GM19467 (cell line): ENCODE data around the gene CYP4F2.
"Not testable (repeated sequence)": the region's sequence is repeated elsewhere in the genome, so short reads cannot be mapped to it uniquely, and the experiment has no call there.

Experiments used
- ATAC-seq: cut with Tn5 transposase; IDR thresholded peaks from one replicate; pipeline ENCODE4 v1.9.1; 2021; ENCODE audit warnings: mild to moderate bottlenecking, moderate library complexity; ENCODE audit not compliant: unreplicated experiment

The CYP4F2 gene

DNA sequence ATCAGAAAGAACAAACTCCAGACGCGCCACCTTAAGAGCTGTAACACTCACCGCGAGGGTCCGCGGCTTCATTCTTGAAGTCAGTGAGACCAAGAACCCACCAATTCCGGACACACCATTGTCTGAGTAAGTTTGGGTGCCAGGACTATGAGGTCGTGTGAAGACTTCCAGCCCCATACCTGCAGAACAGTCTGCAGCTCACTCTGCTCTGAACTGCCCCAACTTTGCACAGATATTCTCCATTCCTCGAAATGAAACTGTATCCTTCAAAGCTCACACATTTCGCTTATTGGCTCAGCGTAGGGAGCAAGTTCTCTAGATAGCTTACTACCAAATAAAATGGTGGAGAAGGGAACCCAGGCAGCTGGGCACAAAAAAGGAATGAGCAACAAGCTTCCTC, 2.6 kb upstream of the CYP4F2 start:
- no peak for ATAC-seq

DNA sequence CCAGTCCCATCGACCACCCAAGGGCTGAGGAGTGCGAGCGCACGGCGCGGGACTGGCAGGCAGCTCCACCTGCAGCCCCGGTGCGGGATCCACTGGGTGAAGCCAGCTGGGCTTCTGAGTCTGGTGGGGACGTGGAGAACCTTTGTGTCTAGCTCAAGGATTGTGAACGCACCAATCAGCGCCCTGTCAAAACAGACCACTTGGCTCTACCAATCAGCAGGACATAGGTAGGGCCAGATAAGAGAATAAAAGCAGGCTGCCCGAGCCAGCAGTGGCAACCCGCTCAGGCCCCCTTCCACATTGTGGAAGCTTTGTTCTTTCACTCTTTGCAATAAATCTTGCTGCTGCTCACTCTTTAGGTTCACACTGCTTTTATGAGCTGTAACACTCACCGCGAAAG, 2.2 kb upstream of the CYP4F2 start:
- not testable (repeated sequence) for ATAC-seq

DNA sequence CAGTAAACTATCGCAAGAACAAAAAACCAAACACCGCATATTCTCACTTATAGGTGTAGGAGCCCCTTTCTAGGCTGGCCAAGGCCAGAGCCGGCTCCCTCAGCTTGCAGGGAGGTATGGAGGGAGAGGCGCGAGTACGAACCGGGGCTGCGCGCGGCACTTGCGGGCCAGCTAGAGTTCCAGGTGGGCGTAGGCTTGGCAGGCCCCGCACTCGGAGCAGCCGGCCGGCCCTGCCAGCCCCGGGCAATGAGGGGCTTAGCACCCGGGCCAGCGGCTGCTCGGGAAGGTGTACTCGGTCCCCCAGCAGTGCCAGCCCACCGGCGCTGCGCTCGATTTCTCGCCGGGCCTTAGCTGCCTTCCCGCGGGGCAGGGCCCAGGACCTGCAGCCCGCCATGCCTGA, 1.7 kb upstream of the CYP4F2 start:
- ATAC-seq: not testable (repeated sequence)

DNA sequence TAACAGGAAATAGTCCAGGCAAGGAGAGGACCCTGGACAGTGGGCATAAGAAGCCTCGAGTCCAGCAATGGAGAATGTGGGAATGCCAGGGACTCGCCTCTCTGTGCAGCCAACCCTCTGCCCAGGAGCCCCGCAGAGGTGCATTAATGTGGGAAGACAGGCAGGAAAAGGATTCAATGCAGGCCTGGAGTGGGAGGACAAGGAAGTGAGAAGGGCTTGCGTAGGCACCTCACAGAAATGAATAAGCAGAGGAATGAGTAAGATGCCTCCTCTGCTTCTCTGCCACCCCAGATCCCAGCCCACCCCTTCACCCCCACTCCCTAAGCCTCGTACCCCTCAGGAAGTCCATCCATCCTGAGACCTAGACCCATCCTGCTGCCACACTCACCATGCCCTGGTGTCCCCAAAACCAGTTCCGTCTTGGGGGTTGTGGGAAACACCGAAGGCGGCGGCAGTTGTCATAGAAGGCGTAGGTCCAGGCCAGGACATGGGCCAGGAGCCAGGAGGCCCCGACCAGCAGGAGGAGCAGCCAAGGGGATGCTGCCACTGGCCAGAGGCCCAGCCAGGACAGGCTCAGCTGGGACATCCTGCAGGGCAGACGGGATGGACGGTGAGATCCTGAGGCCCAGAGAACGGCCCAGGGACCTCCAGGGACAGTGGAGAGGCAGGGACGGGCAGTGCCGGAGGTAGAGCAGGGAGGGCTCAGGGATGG, 692 bp downstream of the CYP4F2 start:
- ATAC-seq: no peak

DNA sequence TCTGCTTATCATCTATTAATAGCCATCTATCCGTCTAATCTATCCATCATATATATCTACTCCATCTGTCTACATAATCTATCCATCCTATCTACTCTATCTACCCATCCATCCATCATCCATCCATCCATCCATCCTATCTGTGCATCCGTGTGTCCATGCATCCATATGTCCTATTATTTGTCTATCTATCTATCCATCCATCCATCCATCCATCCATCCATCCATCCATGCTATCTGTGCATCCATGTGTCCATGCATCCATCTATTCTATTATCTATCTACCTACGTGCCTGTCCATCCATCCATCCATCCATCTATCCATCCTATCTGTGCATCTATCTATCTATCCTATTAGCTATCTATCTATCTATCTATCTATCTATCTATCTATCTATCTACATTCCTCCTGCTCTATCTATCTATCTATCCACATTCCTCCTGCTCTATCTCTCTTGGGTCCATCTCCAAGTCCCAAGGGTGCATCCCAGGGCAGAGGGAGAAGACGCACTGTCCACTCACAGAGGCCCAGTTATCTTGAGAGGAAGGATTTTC, 1.9 kb downstream of the CYP4F2 start:
- no peak for ATAC-seq

DNA sequence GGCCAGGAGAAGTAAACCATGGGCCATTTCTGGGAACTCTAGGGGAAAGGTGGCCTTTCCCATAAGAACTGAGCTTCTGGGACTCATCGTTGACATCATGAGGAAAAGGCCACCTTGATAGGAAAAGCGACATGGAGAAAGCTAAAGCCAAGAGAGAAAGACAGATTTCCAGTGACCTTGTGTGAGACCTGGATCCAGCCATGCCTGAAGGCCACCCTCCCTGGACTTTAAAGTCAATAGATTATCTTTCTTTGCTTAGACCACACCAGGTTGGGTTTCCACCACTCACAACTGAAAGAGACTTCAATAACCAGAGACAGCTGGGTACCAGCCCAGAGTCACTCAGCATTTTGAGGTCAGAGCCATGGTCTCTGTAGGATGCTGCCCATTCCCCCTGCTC, 3.5 kb downstream of the CYP4F2 start:
- ATAC-seq: no peak

DNA sequence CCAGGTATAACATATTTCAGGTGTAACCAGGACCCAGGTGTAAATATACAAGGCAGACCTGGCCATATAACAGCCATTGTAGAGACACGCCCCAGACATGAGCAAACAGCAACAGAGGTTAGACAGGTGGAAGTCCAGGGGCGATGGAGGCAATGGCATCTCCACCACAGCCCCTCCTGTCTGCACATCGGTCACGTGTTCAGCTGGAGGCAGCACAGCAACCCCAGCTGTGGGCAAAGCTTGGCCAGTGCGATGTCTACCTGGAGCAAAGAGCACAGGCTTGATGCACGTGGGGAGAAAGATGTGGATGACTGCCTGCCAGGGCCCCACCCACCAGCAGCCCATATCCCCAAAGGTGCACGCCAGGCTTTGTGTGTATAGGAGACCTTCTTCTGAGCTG, 4.4 kb downstream of the CYP4F2 start:
- no peak for ATAC-seq

DNA sequence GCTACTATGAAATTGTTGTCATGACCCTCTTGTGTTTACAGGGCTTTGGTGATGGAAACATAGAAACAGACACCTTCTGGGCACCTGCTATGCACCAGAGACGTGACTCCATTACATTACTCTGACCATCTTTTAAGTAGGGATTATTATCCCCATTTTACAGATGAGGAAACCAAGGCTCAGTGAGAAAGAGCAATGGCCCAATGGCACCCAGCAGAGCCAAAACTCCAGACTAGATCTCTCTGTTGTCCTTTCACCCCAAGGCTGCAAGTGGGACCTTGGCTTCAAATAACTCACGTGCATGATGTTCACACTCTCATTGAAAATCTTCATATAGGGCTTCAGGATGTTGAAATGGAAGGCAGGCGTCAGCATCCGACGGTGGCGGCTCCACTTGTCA, 5.9 kb downstream of the CYP4F2 start:
- no peak for ATAC-seq

DNA sequence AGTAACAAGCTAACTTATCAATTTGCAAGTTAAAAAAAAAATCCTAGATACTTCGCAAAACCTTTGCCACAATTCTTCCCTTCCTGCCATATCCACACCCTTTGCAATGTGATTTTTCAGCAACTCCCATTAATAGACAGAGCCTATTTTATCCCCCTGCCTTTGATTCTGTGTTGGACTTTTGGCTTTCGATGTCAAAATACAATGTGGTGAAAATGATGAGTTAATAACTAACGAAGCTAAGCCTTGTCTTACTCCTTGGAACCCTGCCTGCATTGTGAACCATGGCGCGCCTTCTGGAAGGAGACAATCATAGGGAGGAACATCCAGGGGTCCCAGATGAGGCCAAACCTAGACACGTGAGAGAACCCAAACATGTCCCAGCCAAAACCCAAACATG, 6.4 kb downstream of the CYP4F2 start:
- no peak for ATAC-seq

DNA sequence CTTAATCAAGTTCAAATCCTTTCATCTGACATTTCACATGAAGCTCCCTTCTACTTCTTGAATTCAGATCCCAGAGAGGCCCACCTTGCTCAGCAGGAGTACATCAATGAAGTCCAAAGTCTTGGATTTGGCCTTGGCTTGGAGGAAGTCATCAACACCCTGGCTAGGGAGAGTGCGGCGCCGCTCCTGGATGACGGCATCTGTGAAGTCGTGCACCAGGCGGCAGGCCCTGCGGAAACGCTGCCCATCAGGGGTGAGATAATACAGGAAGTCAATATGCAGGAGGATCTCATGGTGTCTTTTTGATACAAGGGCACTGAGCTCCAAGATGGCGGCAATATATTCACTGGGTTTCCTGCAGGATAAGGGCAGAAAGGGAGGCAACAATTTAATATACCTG, 8.5 kb downstream of the CYP4F2 start:
- not testable (repeated sequence) for ATAC-seq

DNA sequence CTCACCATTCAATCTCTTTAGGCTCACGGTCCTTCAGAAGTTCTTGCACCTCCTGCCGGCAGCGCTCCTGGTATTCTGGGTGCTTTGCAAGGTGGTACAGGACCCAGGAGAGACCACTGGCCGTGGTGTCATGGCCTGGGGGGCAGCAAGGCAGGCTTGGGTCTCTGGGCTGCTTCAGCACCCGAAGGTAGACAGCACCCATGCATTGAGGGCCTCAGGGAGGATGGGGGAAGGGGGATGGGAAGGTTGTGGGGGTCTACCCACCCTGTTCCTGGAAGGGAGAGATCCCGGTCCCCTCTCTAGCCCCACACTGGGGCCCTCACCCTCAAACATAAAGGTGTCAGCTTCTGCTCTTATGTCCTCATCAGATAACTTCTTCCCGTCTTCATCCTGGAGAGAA, 12.0 kb downstream of the CYP4F2 start:
- ATAC-seq: no peak

DNA sequence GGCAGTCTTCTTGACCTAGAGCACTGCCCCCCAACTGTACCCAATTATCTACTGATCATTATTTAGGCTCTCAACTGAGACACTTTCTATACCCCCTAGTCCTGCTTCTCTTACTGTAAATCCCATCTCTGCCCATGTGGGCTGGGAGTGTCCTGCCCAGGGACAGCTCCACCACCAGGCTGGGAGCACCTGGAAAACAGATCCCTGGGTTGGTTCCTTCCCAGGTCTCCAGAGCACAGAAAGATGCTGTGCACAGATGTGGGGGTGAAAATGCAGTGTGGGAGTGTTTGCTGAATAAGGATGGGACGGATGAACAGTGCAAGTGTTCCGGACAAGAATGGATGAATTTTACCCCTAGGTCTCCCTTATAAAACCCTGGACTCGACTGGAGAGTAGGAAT, 12.7 kb downstream of the CYP4F2 start:
- no peak for ATAC-seq

DNA sequence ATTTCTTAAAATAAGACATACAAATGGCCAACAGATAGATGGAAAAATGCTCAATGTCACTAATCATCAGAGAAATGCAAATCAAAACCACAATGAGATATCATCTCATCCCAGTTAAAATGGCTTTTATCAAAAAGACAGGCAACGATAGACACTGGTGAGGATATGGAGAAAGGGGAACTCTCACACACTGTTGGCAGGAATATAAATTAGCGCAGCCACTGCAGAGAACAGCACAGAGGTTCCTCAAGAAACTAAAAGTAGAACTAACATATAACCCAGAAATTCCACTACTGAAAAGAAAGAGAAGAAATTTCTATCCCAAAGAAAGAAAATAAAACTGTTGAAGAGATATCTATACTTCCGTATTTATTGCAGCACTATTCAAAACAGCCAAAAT, 14.5 kb downstream of the CYP4F2 start:
- ATAC-seq: not testable (repeated sequence)

DNA sequence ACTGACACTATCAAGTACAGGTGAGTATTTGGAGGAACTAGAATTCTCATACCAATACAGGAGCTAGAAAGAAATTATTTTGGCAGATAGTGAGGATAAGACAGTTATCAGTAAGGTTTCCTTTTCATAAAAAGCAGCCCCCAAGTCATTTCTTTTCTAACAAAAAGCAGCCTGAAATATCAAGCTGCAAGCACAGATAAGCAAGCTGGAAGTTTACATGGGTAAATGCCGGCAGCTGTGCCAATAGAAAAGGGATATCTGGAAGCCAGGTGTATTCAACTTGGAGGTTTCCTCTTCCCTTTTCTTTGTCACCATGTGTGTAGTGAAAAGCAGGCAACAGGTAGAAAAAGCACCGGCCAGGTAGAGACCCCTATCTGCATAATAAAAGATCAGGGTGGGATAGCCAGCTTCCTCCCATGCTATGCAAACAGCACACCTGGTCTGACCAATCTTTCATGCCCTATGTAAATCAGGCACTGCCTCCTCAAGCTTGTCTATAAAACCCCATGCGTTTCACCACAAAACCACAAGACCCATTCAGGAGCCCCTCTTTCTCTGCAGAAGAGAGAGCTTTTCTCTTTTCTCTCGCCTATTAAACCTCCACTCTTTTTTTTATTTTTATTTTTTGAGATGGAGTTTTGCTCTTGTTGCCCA, 22.9 kb downstream of the CYP4F2 start:
- no peak for ATAC-seq

DNA sequence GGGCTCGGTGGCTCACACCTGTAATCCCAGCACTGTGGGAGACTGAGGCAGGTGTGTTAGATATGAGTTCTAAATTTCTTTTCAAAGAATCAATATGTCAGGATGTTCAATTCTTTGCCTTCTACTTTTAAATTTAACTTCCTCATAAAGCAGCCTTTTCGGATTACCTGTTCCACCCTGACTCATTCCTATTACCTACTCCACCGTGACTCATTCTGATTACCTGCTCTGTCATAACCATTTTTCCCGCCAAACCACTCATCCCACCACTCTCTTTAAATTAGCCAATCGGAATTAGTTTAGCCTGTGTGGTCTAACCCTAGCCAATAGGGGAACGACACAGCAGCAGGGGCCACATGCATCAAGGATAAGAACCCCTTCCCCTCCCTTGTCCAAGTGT, 24.1 kb downstream of the CYP4F2 start:
- not testable (repeated sequence) for ATAC-seq

DNA sequence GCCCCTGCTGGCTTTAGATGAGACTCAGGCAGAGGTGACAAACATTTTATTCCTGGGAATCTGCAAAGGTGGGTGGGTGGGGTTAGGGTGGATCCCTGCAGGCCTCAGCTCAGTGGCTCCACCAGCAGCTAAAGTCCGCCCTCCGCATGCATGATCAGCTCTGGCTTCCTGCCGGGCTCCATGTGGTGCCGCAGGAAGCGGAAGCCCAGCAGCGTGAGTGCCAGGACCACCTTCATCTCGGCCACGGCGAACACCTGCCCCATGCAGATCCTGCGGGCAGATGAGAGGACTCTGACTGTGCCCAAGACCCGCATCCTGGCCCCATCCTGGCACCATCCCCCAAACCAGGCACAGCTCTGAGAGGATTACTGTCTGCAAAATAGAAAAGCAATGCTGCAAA, 26.3 kb downstream of the CYP4F2 start:
- ATAC-seq: no peak

DNA sequence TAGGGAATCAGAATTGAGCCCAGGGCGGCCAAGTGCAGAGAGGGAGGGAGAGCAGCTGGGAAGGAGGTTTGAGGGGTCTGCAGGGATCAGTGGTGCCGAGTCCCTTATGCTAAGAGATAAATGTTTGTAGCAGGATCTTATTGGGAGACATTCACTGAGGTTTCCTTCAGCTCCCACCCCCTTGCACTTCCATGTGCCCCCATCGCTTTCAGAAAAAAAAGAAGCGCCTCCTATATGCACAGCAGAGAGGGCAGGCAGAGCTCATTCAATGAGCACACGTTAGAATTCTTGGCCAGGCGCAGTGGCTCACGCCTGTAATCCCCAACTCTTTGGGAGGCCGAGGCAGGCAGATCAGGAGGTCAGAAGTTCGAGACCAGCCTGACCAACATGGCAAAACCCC, 28.0 kb downstream of the CYP4F2 start:
- no peak for ATAC-seq

DNA sequence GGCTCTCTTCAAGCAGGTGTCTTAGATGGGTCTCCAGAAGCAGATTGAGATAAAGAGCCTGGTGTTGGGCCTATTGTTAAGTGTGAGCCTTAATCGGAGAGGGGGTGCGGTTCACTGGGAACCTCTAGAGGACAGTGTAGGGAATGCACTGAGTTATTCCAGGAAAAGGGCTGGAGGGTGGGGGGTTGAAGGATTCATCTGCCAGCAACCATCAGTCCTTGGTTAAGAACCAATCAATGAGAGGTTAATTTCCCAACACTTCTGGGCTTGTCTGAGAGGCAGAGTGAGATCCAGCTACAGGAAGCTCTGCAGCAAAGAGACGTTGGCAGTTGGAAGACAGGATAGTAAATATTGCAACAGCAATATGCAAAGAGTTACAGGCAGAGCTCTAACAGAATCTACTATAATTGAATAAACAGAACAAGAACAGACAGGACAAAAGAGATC, 28.7 kb downstream of the CYP4F2 start:
- no peak for ATAC-seq

DNA sequence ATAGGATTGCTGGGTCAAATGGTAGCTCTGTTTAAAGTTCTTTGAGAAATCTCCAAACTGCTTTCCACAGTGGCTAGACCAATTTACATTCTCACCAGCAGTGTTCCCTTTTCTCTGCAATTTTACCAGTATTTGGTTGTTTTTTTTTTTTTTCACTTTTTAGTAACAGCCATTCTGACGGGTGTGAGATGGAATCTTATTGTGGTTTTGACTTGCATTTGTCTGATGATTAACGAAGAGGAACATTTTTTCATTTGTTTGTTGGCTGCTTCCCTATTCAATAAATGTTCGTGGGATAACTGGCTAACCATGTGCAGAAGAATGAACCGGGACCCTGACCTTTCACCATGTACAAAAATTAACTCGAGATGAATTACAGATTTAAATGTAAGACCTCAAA, 31.2 kb downstream of the CYP4F2 start:
- no peak for ATAC-seq

DNA sequence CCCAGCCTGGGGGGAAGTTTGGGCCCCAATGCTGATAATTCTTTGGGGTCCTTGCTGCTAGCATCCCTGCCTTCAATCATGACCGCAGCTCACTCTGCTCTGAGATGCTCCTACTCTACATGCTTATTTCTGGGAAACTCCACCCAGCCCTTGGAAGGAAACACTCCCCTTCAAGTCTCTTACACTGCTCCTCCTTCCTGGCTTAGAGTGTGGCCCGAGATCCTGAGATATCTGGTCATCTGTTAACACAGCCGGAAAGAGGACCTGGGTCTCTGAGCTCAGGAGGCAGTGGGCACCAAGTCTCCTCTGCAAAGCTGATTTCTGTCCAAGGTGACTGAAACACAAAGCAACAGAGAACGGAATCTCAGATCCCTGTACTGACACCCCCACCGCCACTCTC, 33.0 kb downstream of the CYP4F2 start:
- no peak for ATAC-seq

DNA sequence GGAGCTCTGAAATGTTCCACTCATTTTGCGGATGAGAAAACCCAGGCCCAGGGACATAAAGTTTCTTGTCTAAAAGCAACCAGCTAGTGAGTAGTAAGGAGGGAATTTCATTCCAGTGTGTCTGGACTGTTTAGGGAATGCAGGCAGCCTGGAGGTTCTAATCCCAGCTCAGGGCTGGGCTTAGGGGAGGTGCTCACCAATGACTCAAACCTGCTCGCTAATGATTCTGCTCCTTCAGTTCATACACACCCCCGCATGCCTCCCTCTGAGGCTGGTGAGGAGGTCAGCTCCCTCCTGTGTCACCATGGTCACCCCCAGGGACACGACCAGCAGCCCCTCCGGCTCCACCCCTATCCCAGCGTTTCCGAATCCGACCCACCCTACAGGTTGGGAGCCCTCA, 34.6 kb downstream of the CYP4F2 start:
- no peak for ATAC-seq

DNA sequence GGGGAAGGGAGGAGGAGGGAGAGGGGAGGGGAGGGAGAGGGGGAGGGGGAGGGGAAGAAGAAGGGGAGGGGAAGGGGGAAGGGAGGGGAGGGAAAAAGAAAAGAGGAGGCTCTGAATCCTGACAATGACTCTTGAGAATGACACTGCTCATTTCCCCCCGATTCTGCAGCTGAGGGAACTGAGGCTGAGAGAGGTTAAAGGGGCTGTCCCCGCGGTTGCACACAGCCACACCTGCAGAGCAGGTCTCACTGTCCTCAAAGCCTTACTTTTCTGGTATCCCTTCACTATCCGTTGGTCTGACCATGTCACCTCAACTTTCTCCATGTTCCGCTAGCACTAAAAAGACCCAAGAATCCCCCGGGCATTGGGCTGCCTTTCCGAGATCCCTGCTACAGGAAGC, 35.4 kb downstream of the CYP4F2 start:
- ATAC-seq: no peak
